ENCODE measurements around the gene TLE4. TPM values are rescaled to one million over a fixed set of nuclear protein-coding genes. Genes with fewer than 3 reads are reported as not detected.

TLE4 gene
- total and polyA plus RNA-seq, 2 donors (not counting 1 experiment from before 2014, with no cell fraction given) = 34.7 to 57.3 TPM

GRCh38 chr9:79573412-79573923 is 1.7 kb downstream of the TLE4 start:
- 0% methylated on average over 10 of the region's 29 CpGs for WGBS (ENCODE audit: insufficient coverage)
- H2AFZ ChIP-seq (ENCODE audit: insufficient read depth, low read depth, low read length, poor library complexity, severe bottlenecking) = peak overlapping the region; percentile 47
- peak overlapping the region; percentile 87 for H3K27ac Mint-ChIP-seq
- H3K4me3 Mint-ChIP-seq = peak overlapping the region; percentile 92
- no peaks in the 10 kb centered on the region for H4K20me1 ChIP-seq (ENCODE audit: control insufficient read depth, insufficient read depth, low read length, poor library complexity, severe bottlenecking)
- DNase-seq (no peak), ATAC-seq (ENCODE audit: low read depth) (no peak)
- peak overlapping the region; percentile 68 to 95 (median 86) for H3K4me3 ChIP-seq (ENCODE audit: control extremely low read depth in 1 of 5, extremely low read depth in 1 of 5, insufficient read depth in 1 of 5, low read depth in 2 of 5, low read length in 4 of 5)
- peaks cover 19 to 28% of the 10 kb centered on the region in 2 donors for H3K4me1 ChIP-seq (ENCODE audit: control insufficient read depth in 2 of 2, insufficient read depth in 2 of 2, low read length in 2 of 2)
- POLR2A ChIA-PET = interaction anchor here (0.6 to 0.7 kb wide), 2 partner anchors 8 to 571 kb away, joined by 4 read pairs; no protein-coding TSS in a partner anchor
- no peaks in the 10 kb centered on the region for H3K36me3 ChIP-seq (replicated peaks in 1 of 2; ENCODE audit: control extremely low read depth in 1 of 2, control insufficient read depth in 1 of 2, extremely low read depth in 1 of 2, insufficient read depth in 2 of 2, low read length in 1 of 2)
- TF ChIP-seq EZH2 (IDR thresholded peaks at IDR 0.05; ENCODE audit: borderline replicate concordance, insufficient read depth, low read depth, low read length, poor library complexity, severe bottlenecking) (no peak), CTCF (IDR thresholded peaks at IDR 0.05) (no peak)
- H3K4me2 ChIP-seq (replicated peaks; ENCODE audit: low read depth, low read length, poor library complexity, severe bottlenecking) = peak overlapping the region; percentile 72
- H3K27me3 Mint-ChIP-seq = peaks cover 2% of the 10 kb centered on the region
- peak overlapping the region; percentile 89 for H3K9ac ChIP-seq (ENCODE audit: low read length)
- no peaks in the 10 kb centered on the region for H3K9me3 ChIP-seq (ENCODE audit: control extremely low read depth in 1 of 3, control insufficient read depth in 2 of 3, insufficient read depth in 1 of 3, low read length in 2 of 3)
- H3K9me3 Mint-ChIP-seq (ENCODE audit: insufficient read depth) = no peaks in the 10 kb centered on the region
- H3K27me3 ChIP-seq (replicated peaks in 1 of 4; ENCODE audit: control extremely low read depth in 1 of 4, control insufficient read depth in 3 of 4, insufficient read depth in 4 of 4, low read length in 3 of 4) = peaks cover 0 to 10% (median 5%) of the 10 kb centered on the region in 4 experiments
- H3K4me1 Mint-ChIP-seq = peaks cover 50% of the 10 kb centered on the region
- peaks cover 16% of the 10 kb centered on the region for H3K79me2 ChIP-seq (ENCODE audit: control insufficient read depth, insufficient read depth, low read length)
- H3K27ac ChIP-seq (ENCODE audit: low read length in 2 of 2) = peak overlapping the region in 1 of 2 donors; percentile 91
- intact Hi-C loops (cut with micrococcal nuclease) = loop anchor here (5.0 to 10.0 kb wide), 4 partner anchors 311 to 1336 kb away; partner anchors contain the start of genes CEP78 and PSAT1
- CTCF ChIA-PET = interaction anchor here (0.7 to 1.0 kb wide), 2 partner anchors 9 to 124 kb away, joined by 4 to 7 read pairs; no protein-coding TSS in a partner anchor

- peaks cover 19 to 28% of the 10 kb centered on the region in 2 donors for H3K4me1 ChIP-seq (ENCODE audit: control insufficient read depth in 2 of 2, insufficient read depth in 2 of 2, low read length in 2 of 2)
- Mint-ChIP-seq H3K4me1 (peaks cover 50% of the 10 kb centered on the region), H3K27me3 (no peaks in the 10 kb centered on the region), H3K27ac (peak overlapping the region; percentile 16), H3K4me3 (peak overlapping the region; percentile 92), H3K9me3 (ENCODE audit: insufficient read depth) (no peaks in the 10 kb centered on the region)
- H3K4me2 ChIP-seq (replicated peaks; ENCODE audit: low read depth, low read length, poor library complexity, severe bottlenecking) = peak overlapping the region; percentile 72
- intact Hi-C loops (cut with micrococcal nuclease) = loop anchor here (5.0 to 10.0 kb wide), 4 partner anchors 311 to 1337 kb away; partner anchors contain the start of genes CEP78 and PSAT1
- peaks cover 2% of the 10 kb centered on the region for H4K20me1 ChIP-seq (ENCODE audit: control insufficient read depth, insufficient read depth, low read length, poor library complexity, severe bottlenecking)
- H3K36me3 ChIP-seq (replicated peaks in 1 of 2; ENCODE audit: control extremely low read depth in 1 of 2, control insufficient read depth in 1 of 2, extremely low read depth in 1 of 2, insufficient read depth in 2 of 2, low read length in 1 of 2) = peaks cover 0 to 1% of the 10 kb centered on the region in 2 experiments
- peaks cover 0 to 10% (median 5%) of the 10 kb centered on the region in 4 experiments for H3K27me3 ChIP-seq (replicated peaks in 1 of 4; ENCODE audit: control extremely low read depth in 1 of 4, control insufficient read depth in 3 of 4, insufficient read depth in 4 of 4, low read length in 3 of 4)
- peaks cover 20% of the 10 kb centered on the region for H3K79me2 ChIP-seq (ENCODE audit: control insufficient read depth, insufficient read depth, low read length)
- ChIA-PET CTCF (interaction anchor here (1.0 kb wide), 1 partner anchor 9 kb away, joined by 4 read pairs; no protein-coding TSS in a partner anchor), POLR2A (interaction anchor here (0.6 kb wide), 1 partner anchor 571 kb away, joined by 4 read pairs; no protein-coding TSS in a partner anchor)
- H3K27ac ChIP-seq (ENCODE audit: low read length in 2 of 2) = peak overlapping the region in 1 of 2 donors; percentile 91
- peak overlapping the region; percentile 89 for H3K9ac ChIP-seq (ENCODE audit: low read length)
- H2AFZ ChIP-seq (ENCODE audit: insufficient read depth, low read depth, low read length, poor library complexity, severe bottlenecking) = peak overlapping the region; percentile 47
- no peaks in the 10 kb centered on the region for H3K9me3 ChIP-seq (ENCODE audit: control extremely low read depth in 1 of 3, control insufficient read depth in 2 of 3, insufficient read depth in 1 of 3, low read length in 2 of 3)
- peak overlapping the region; percentile 68 to 95 (median 86) for H3K4me3 ChIP-seq (ENCODE audit: control extremely low read depth in 1 of 5, extremely low read depth in 1 of 5, insufficient read depth in 1 of 5, low read depth in 2 of 5, low read length in 4 of 5)
- no peak for ATAC-seq (ENCODE audit: low read depth)
- TF ChIP-seq CTCF (IDR thresholded peaks at IDR 0.05) = no peak
- TF ChIP-seq EZH2 (IDR thresholded peaks at IDR 0.05; ENCODE audit: borderline replicate concordance, insufficient read depth, low read depth, low read length, poor library complexity, severe bottlenecking) = no peak
- DNase-seq = no peak
- WGBS (ENCODE audit: insufficient coverage) = no CpG with 5 or more reads among the region's 5 CpGs
These were observed 2.4 kb downstream of the TLE4 start for GRCh38 chr9:79574136-79574535.

All from B cell (primary cell).